Measurements from ENCODE around the gene RUVBL1.
A peak's percentile ranks its signal among the peaks of the same experiment; 100 is the strongest.

RUVBL1 gene

GRCh38 chr3:128078322-128078721, 45.3 kb downstream of the RUVBL1 start:
- Histone ChIP-seq H3K9ac (ENCODE audit: low read length) (no peak overlapping the region), H3K4me1 (ENCODE audit: control insufficient read depth, insufficient read depth, low read length) (peaks cover 8% of the 10 kb centered on the region), H3K36me3 (ENCODE audit: control insufficient read depth, insufficient read depth, low read length) (no peaks in the 10 kb centered on the region), H3K27me3 (ENCODE audit: control insufficient read depth, insufficient read depth, low read length) (no peaks in the 10 kb centered on the region), H3K27ac (ENCODE audit: low read depth, low read length) (no peak overlapping the region), H3K4me3 (ENCODE audit: low read length) (no peak overlapping the region)

- Histone ChIP-seq H3K36me3 (ENCODE audit: control insufficient read depth, insufficient read depth, low read length) (no peaks in the 10 kb centered on the region), H3K4me1 (ENCODE audit: control insufficient read depth, insufficient read depth, low read length) (peaks cover 5% of the 10 kb centered on the region), H3K27ac (ENCODE audit: low read depth, low read length) (no peak overlapping the region), H3K9ac (ENCODE audit: low read length) (no peak overlapping the region), H3K27me3 (ENCODE audit: control insufficient read depth, insufficient read depth, low read length) (no peaks in the 10 kb centered on the region), H3K4me3 (ENCODE audit: low read length) (no peak overlapping the region)
Measured at GRCh38 chr3:128077665-128078064, 45.9 kb downstream of the RUVBL1 start.

- Histone ChIP-seq H3K27me3 (ENCODE audit: control insufficient read depth, insufficient read depth, low read length) (no peaks in the 10 kb centered on the region), H3K27ac (ENCODE audit: low read depth, low read length) (no peak overlapping the region), H3K4me3 (ENCODE audit: low read length) (peak overlapping the region; percentile 70), H3K9ac (ENCODE audit: low read length) (no peak overlapping the region), H3K4me1 (ENCODE audit: control insufficient read depth, insufficient read depth, low read length) (peaks cover 5% of the 10 kb centered on the region), H3K36me3 (ENCODE audit: control insufficient read depth, insufficient read depth, low read length) (no peaks in the 10 kb centered on the region)
Measured at GRCh38 chr3:128077202-128077624, 46.4 kb downstream of the RUVBL1 start.

- peaks cover 5% of the 10 kb centered on the region for H3K4me1 ChIP-seq (ENCODE audit: control insufficient read depth, insufficient read depth, low read length)
- H3K4me3 ChIP-seq (ENCODE audit: low read length), result peak overlapping the region; percentile 70
- no peak overlapping the region for H3K27ac ChIP-seq (ENCODE audit: low read depth, low read length)
- no peaks in the 10 kb centered on the region for H3K36me3 ChIP-seq (ENCODE audit: control insufficient read depth, insufficient read depth, low read length)
- no peak overlapping the region for H3K9ac ChIP-seq (ENCODE audit: low read length)
- no peaks in the 10 kb centered on the region for H3K27me3 ChIP-seq (ENCODE audit: control insufficient read depth, insufficient read depth, low read length)
Measured at GRCh38 chr3:128076483-128077201, 47.0 kb downstream of the RUVBL1 start.

DNA sequence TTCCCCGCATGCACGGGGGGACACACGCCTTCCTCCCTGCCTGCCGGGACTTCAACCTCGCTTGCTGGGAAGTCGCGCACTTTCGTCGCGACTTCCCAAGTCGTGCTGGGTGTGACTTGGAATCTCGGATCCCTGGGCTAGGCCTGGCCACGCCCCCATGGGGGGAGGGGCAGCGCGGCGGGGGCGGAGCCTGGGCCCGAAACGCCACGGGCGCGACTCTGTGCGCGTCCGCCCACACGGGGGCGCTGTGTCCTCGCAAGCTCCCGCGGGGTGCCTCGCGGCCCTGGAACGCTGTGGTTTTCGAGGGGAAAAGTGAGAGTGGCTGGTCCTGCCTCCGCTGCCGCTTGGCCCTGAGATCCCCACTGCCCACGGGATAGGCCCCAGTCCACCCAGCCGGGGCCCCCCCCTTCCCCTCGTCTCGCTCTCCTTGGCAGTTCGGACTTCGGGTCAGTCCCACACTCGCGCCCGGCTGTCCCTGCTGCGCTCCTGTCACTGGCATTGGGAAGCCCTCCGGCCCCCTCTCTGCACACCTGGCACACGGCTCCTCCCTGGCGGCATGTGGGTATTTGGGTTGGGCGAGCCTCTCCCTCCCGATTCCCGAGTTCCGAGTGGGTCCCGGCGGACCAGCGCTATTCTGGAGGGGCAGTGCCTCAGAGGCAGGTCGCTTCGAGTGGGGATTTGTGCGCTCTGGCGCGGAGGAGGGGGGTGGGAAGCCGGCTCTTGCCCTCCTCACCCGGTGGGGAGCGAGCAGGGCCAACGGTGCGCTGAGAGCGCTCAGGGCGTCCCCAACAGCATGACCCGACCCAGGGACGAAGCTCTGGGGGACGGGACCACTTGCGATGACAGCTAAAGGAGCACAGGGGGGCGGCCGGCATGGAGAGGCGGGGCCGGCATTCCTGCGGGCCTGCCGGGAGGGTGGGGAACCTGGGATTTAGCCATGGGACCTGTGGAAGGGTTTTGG, 47.8 kb downstream of the RUVBL1 start:
- no peak overlapping the region for H3K9ac ChIP-seq (ENCODE audit: low read length)
- peaks cover 5% of the 10 kb centered on the region for H3K4me1 ChIP-seq (ENCODE audit: control insufficient read depth, insufficient read depth, low read length)
- no peaks in the 10 kb centered on the region for H3K27me3 ChIP-seq (ENCODE audit: control insufficient read depth, insufficient read depth, low read length)
- peak overlapping the region; percentile 70 for H3K4me3 ChIP-seq (ENCODE audit: low read length)
- H3K36me3 ChIP-seq (ENCODE audit: control insufficient read depth, insufficient read depth, low read length), result peaks cover 5% of the 10 kb centered on the region
- peak overlapping the region; percentile 16 for H3K27ac ChIP-seq (ENCODE audit: low read depth, low read length)

GRCh38 chr3:128074851-128075521, 48.6 kb downstream of the RUVBL1 start:
- H3K4me1 ChIP-seq (ENCODE audit: control insufficient read depth, insufficient read depth, low read length), result peaks cover 5% of the 10 kb centered on the region
- peak overlapping the region; percentile 70 for H3K4me3 ChIP-seq (ENCODE audit: low read length)
- H3K27ac ChIP-seq (ENCODE audit: low read depth, low read length), result peak overlapping the region; percentile 16
- peaks cover 13% of the 10 kb centered on the region for H3K36me3 ChIP-seq (ENCODE audit: control insufficient read depth, insufficient read depth, low read length)
- H3K27me3 ChIP-seq (ENCODE audit: control insufficient read depth, insufficient read depth, low read length), result no peaks in the 10 kb centered on the region
- no peak overlapping the region for H3K9ac ChIP-seq (ENCODE audit: low read length)

GRCh38 chr3:128073807-128074206, 49.8 kb downstream of the RUVBL1 start:
- Histone ChIP-seq H3K27me3 (ENCODE audit: control insufficient read depth, insufficient read depth, low read length) (no peaks in the 10 kb centered on the region), H3K4me3 (ENCODE audit: low read length) (no peak overlapping the region), H3K9ac (ENCODE audit: low read length) (no peak overlapping the region), H3K4me1 (ENCODE audit: control insufficient read depth, insufficient read depth, low read length) (peaks cover 5% of the 10 kb centered on the region), H3K36me3 (ENCODE audit: control insufficient read depth, insufficient read depth, low read length) (peaks cover 22% of the 10 kb centered on the region), H3K27ac (ENCODE audit: low read depth, low read length) (no peak overlapping the region)

GRCh38 chr3:128073185-128073725, 50.4 kb downstream of the RUVBL1 start:
- Histone ChIP-seq H3K9ac (ENCODE audit: low read length) (no peak overlapping the region), H3K27me3 (ENCODE audit: control insufficient read depth, insufficient read depth, low read length) (no peaks in the 10 kb centered on the region), H3K36me3 (ENCODE audit: control insufficient read depth, insufficient read depth, low read length) (peaks cover 27% of the 10 kb centered on the region), H3K4me1 (ENCODE audit: control insufficient read depth, insufficient read depth, low read length) (peaks cover 5% of the 10 kb centered on the region), H3K4me3 (ENCODE audit: low read length) (no peak overlapping the region), H3K27ac (ENCODE audit: low read depth, low read length) (no peak overlapping the region)

GRCh38 chr3:128072454-128073184, 51.0 kb downstream of the RUVBL1 start:
- H3K27ac ChIP-seq (ENCODE audit: low read depth, low read length), result no peak overlapping the region
- peaks cover 5% of the 10 kb centered on the region for H3K4me1 ChIP-seq (ENCODE audit: control insufficient read depth, insufficient read depth, low read length)
- peaks cover 32% of the 10 kb centered on the region for H3K36me3 ChIP-seq (ENCODE audit: control insufficient read depth, insufficient read depth, low read length)
- no peaks in the 10 kb centered on the region for H3K27me3 ChIP-seq (ENCODE audit: control insufficient read depth, insufficient read depth, low read length)
- H3K9ac ChIP-seq (ENCODE audit: low read length), result no peak overlapping the region
- no peak overlapping the region for H3K4me3 ChIP-seq (ENCODE audit: low read length)

GRCh38 chr3:128071771-128072453, 51.7 kb downstream of the RUVBL1 start:
- Histone ChIP-seq H3K4me1 (ENCODE audit: control insufficient read depth, insufficient read depth, low read length) (peaks cover 5% of the 10 kb centered on the region), H3K9ac (ENCODE audit: low read length) (no peak overlapping the region), H3K36me3 (ENCODE audit: control insufficient read depth, insufficient read depth, low read length) (peaks cover 36% of the 10 kb centered on the region), H3K27ac (ENCODE audit: low read depth, low read length) (no peak overlapping the region), H3K27me3 (ENCODE audit: control insufficient read depth, insufficient read depth, low read length) (no peaks in the 10 kb centered on the region), H3K4me3 (ENCODE audit: low read length) (no peak overlapping the region)

GRCh38 chr3:128070898-128071591, 52.6 kb downstream of the RUVBL1 start:
- H3K4me3 ChIP-seq (ENCODE audit: low read length), result no peak overlapping the region
- H3K27me3 ChIP-seq (ENCODE audit: control insufficient read depth, insufficient read depth, low read length), result no peaks in the 10 kb centered on the region
- H3K4me1 ChIP-seq (ENCODE audit: control insufficient read depth, insufficient read depth, low read length), result peaks cover 4% of the 10 kb centered on the region
- no peak overlapping the region for H3K27ac ChIP-seq (ENCODE audit: low read depth, low read length)
- peaks cover 40% of the 10 kb centered on the region for H3K36me3 ChIP-seq (ENCODE audit: control insufficient read depth, insufficient read depth, low read length)
- H3K9ac ChIP-seq (ENCODE audit: low read length), result no peak overlapping the region

All from rectal smooth muscle tissue (tissue), 1 donor.